GM12891 (cell line): Measurements from ENCODE around the gene CD244.

Experiments
- DNase-seq: peaks from one replicate; pipeline ENCODE4 v3.0.0; 2011; ENCODE audit warnings: low spot score; ENCODE audit not compliant: insufficient read length
- FAIRE-seq: peaks from 2 replicates; lab custom pipeline; 2011; peaks lifted over from hg19 to GRCh38; lab: Jason Lieb, UNC
- PAX5 ChIP-seq: IDR thresholded peaks from 2 replicates; pipeline ENCODE4 v1.6.1; 2011; ENCODE audit warnings: low read length, moderate library complexity, mild to moderate bottlenecking; ENCODE audit not compliant: insufficient read depth, severe bottlenecking
- POLR2A ChIP-seq: IDR thresholded peaks from 2 replicates; pipeline ENCODE4 v1.6.1; 2011; ENCODE audit warnings: low read depth, low read length, control low read depth
- POLR2AphosphoS5 ChIP-seq: IDR thresholded peaks from 2 replicates; pipeline ENCODE4 v1.6.1; 2011; ENCODE audit warnings: low read depth, low read length, control low read depth
- POU2F2 ChIP-seq: IDR thresholded peaks from 2 replicates; pipeline ENCODE4 v1.6.1; 2011; ENCODE audit warnings: low read depth, mild to moderate bottlenecking, control low read depth, low read length, moderate library complexity
- SPI1 ChIP-seq: IDR thresholded peaks from 2 replicates; pipeline ENCODE4 v1.6.1; 2011; ENCODE audit warnings: low read depth, low read length, control low read depth
- TAF1 ChIP-seq: IDR thresholded peaks from 2 replicates; pipeline ENCODE4 v1.6.1; 2011; ENCODE audit warnings: low read depth, low read length, control low read depth

The CD244 gene

DNA sequence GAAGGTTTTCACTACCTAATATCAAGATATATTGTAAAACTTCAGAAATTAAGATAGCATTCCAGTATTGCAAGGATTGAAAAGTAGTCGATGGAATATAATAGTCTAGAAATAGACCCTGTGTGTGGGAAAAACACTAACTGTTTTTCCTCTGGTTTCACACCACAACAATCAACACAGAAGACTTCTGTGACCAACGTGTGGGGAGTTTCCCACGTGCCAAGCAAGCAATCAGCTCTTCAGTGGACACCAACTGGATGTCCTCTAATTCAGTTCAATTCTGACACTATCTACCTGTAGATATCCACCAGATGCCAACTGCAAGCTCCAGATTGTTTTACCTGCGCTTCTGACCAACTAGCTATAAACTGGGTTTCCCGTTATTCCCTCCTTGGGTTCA, 12.1 kb downstream of the CD244 start:
- TF ChIP-seq SPI1, result no peak
- TF ChIP-seq POLR2AphosphoS5, result no peak
- no peak for TF ChIP-seq POLR2A
- TF ChIP-seq TAF1, result no peak
- no peak for TF ChIP-seq POU2F2
- TF ChIP-seq PAX5, result no peak
- FAIRE-seq (no peak), DNase-seq (no peak)

DNA sequence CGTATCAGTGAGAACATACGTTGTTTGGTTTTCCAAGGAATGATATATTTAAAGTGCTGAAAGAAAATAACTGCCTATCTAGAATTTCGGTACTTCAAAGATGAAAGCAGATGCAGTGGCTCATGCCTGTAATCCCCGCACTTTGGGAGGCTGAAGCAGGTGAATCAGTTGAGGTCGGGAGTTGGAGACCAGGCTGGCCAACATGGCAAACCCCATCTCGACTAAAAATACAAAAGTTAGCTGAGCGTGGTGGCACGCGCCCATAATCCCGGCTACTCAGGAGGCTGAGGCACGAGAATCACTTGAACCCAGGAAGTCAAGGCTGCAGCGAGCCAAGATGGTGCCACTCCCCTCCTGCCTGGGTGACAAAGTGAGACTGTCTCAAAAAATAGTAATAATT, 16.4 kb downstream of the CD244 start:
- TF ChIP-seq POLR2AphosphoS5 (no peak), SPI1 (no peak), PAX5 (no peak), POU2F2 (no peak), TAF1 (no peak), POLR2A (no peak)
- DNase-seq (no peak), FAIRE-seq (no peak)

DNA sequence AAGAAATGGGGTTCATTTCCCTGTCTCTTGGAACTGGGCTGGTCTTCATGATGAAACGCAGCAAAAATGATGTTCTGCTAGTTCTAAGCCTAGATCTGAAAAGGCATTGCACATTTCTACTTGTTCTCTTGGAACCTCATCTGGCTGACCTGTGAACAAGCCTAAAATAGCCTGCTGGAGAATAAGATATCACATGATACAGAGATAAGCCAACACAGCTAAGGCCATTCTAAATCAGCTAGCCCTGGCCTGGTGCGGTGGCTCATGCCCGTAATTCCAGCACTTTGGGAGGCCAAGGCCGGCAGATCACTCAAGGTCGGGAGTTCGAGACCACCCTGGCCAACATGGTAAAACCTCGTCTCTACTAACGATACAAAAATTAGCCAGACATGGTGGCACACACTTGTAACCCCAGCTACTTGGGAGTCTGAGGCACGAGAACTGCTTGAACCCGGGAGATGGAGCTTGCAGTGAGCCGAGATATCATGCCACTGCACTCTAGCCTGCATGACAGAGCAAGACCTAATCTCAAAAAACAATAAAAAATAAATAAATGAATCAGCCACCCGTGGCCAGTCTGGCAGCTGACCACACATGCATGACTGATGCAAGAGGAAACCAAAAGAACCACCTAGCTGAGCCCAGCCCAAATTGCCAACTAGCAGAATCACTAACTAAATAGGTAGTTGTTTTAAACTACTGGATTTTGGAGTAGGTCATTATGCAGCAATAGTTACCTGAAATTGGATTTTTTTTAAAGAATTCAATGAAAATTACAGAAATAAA, 18.0 kb downstream of the CD244 start:
- no peak for TF ChIP-seq POU2F2
- TF ChIP-seq TAF1, result no peak
- no peak for TF ChIP-seq POLR2AphosphoS5
- TF ChIP-seq PAX5, result no peak
- TF ChIP-seq SPI1, result no peak
- TF ChIP-seq POLR2A, result no peak
- FAIRE-seq (no peak), DNase-seq (no peak)

DNA sequence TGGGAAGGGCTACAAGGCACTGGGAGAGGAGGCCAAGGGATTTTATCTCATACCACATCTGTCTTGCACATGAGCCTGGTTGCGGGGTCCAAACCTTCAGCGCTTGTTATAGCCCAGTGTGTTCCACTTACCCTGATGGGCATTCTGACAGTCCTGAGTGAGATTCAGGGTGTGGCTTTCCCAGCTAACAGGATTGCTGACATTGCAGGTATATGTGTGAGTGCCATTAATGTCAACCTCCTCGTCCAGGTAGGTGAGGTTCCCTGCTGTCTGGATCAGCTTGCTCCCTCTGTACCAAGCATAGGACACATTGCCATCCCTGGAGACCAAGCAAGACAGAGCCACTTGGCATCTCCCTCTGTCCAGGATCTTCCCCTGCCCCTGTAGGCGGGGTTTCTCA, 21.6 kb downstream of the CD244 start:
- FAIRE-seq, result no peak
- no peak for TF ChIP-seq POLR2A
- TF ChIP-seq POU2F2, result no peak
- no peak for TF ChIP-seq SPI1
- no peak for TF ChIP-seq PAX5
- TF ChIP-seq POLR2AphosphoS5, result no peak
- no peak for TF ChIP-seq TAF1
- DNase-seq, result no peak

DNA sequence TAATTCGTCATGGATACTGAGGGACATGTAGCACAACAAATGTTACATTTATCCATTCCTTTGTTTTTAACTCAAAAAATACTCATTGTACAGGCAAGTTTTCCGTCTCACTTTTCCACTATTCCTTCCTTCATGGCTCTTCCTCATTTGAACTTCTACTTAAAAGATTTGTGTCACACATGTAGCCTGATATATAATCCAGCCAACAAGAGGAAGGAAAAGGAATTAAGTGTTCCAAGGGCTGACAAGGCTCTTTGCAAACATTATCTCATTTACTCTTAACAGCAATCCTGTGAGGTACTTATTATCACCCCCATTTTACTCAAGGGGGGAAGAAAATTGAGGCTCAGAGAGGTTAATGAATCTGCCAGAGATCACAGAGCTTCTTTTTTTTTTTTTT, 22.9 kb downstream of the CD244 start:
- no peak for FAIRE-seq
- TF ChIP-seq POLR2A, result no peak
- DNase-seq, result no peak

DNA sequence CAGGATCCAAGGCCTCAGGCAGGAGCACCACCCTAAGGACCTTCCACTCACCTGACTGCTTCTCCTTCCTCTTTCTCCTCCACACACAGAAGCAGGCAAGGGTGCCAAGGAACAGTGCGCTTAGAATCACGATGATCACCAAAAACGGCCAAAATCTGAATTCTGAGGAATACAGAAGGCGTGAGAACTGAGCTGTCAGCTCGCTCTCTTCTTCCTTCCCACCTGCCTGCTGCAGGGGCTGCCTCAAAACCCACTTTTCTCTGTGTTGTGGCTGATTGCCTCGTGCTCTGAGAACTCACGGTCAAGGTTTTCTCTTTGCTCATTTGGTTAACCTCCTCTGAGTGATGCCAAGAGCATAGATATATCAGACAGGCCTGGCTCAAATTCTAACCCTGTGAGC, 23.8 kb downstream of the CD244 start:
- peak; percentile 71 for FAIRE-seq
- TF ChIP-seq POLR2A (no peak), POLR2AphosphoS5 (no peak), SPI1 (no peak), POU2F2 (no peak), TAF1 (no peak)
- no peak for DNase-seq

DNA sequence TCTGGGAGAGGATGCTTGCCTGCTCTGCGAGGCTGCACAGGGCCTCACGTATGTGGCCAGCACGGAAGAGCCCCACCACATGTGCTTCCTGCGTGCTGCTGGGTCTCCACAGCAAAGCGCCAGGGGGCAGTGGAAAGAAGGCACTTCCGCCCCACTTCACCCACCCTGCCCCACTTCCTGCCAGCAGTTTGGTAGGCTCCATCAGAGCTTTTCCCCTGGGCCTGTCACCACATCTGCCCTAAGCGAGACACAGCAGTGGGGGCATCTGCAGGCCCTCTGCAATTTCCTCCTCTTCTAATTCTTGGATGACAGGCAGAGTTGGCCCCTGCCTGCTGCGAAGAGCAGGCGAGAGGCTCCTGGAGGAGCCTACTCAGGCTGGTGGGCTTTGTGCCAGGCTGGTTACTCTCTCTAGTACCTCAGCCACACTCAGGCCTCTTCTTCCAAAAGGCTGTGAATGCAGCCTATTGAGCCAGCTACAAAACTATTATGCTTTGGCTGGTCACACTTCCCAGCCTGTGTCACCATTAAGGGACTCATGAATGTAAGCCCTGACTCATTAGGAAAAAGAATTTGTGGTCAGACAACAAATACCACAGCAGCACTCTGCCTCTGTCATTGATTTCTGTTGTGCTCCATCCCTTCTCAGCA, 25.0 kb downstream of the CD244 start:
- peak; percentile 95 for FAIRE-seq
- peak; percentile 39 for DNase-seq
- TF ChIP-seq POLR2A (no peak), TAF1 (0 out of 2 replicates have a peak, but pooled peaks have one; percentile 13), POLR2AphosphoS5 (no peak), SPI1 (peak; percentile 68)

DNA sequence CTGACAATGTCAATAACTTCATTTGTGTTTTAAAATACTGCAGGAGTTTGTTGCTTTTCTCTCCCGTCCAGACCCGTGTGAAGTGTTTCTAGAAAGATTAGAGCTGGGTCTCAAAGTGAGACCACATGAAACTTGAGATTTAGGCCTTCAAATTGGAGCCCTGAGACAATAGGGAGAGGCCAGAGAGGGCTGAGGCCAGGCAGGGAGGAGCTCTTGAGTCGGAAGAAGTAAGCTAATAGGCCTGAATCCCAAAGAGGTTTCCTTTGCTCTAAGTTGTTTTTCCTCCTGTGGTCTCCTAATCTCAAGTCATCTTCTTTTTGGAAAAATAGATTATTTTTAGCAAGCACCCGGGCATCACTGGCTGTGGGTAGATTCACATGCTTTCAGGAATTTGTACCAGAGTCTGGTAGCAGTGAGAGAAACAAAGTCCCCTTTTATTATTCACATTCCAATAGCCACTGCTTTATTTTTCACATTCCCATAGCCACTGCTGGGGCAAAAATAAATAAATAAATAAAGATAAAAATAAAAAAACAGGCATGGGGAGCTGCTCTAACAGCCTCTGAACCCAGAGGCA, 25.6 kb downstream of the CD244 start:
- TF ChIP-seq PAX5, result no peak
- no peak for TF ChIP-seq POLR2A
- no peak for TF ChIP-seq POLR2AphosphoS5
- no peak for TF ChIP-seq SPI1
- TF ChIP-seq TAF1, result no peak
- TF ChIP-seq POU2F2, result no peak
- DNase-seq, result no peak
- no peak for FAIRE-seq

DNA sequence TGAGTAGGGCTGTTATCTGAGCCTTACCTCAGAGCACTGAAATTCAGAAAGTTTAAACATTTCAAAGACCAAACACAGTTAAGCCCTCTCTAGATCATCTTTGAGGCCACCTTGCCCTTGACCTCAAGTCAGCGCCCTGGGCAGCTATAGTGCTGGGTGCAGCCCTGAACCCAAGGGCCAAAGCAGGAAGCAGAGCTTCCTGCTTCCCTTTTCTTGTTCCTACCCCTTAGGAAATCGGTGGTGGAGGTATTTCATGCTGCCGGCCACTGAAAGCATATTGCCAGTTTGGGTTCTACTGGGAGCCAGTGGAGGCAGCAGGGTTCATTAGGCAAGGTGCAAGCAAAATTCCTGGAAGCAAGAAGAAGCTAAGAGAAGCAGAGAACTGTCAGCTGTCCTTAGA, 26.1 kb downstream of the CD244 start:
- peak; percentile 86 for FAIRE-seq
- no peak for TF ChIP-seq POLR2A
- no peak for TF ChIP-seq PAX5
- TF ChIP-seq POU2F2, result no peak
- TF ChIP-seq POLR2AphosphoS5, result no peak
- no peak for TF ChIP-seq TAF1
- TF ChIP-seq SPI1, result no peak
- DNase-seq, result no peak

DNA sequence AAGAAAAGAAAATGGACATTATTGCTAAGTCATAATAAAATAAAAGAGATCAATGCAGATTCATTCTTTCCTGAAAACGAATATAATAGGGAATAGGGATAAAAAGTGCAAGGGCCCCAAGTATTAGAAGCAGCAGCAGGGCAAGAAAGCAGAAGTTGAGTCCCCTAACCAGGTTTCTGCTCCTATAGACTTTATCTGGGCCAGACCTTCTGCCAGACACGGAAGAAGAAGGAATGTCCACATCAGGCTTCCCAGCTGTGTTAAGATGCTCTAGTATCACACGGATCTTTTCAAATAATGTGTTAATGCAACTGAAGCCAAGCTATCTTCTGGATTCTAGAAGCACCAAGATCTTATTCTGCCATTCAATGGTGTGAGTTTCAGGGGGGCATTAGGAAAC, 26.9 kb downstream of the CD244 start:
- FAIRE-seq (no peak), DNase-seq (no peak)
- no peak for TF ChIP-seq TAF1
- TF ChIP-seq SPI1, result no peak
- no peak for TF ChIP-seq PAX5
- no peak for TF ChIP-seq POLR2AphosphoS5
- no peak for TF ChIP-seq POLR2A
- TF ChIP-seq POU2F2, result no peak
